Activated CD8-positive, alpha-beta memory T cell treated with anti-CD3 and anti-CD28 coated beads, Interleukin-2, amount 10 ng/mL, durations not matched to agents 7 days and 5 days (primary cell): ENCODE results near the gene NKD2. TPM values are rescaled to one million over a fixed set of nuclear protein-coding genes. Genes with fewer than 3 reads are reported as not detected.

Source experiments
- ATAC-seq: fragments of 150-1000 bp; cut with Tn5 transposase; one replicate; pipeline ENCODE4 v1.10.0; 2021; ENCODE audit warnings: moderate library complexity
- CTCF ChIA-PET: fragments of 350-600 bp; sonication (Branson Sonifier 250); formaldehyde crosslinking; loops from one replicate; lab custom pipeline; 2021; ENCODE audit warnings: antibody characterized with exemption; lab: Charles Lee
- DNase-seq: peaks from one replicate; pipeline ENCODE4 v3.0.0-alpha.2; 2020
- H3K27ac Mint-ChIP-seq: one replicate; pipeline ENCODE4 v1.8.0; 2021; ENCODE audit warnings: mild to moderate bottlenecking, mixed read lengths
- H3K27me3 Mint-ChIP-seq: one replicate; pipeline ENCODE4 v1.8.0; 2021; ENCODE audit warnings: mixed read lengths
- H3K36me3 Mint-ChIP-seq: one replicate; pipeline ENCODE4 v1.8.0; 2021; ENCODE audit warnings: mild to moderate bottlenecking, mixed read lengths
- H3K4me1 Mint-ChIP-seq: one replicate; pipeline ENCODE4 v1.8.0; 2021; ENCODE audit warnings: mixed read lengths
- H3K4me3 Mint-ChIP-seq: one replicate; pipeline ENCODE4 v1.8.0; 2021; ENCODE audit warnings: mild to moderate bottlenecking, moderate library complexity, mixed read lengths
- H3K9me3 Mint-ChIP-seq: one replicate; pipeline ENCODE4 v1.8.0; 2022; ENCODE audit warnings: low read depth, mixed read lengths
- total RNA-seq, 2 experiments: library from RNA; stranded (reverse); gene quantifications; one replicate each; pipeline ENCODE4 v1.2.3, GENCODE V29; 2021

The NKD2 gene
- total RNA-seq, 2 experiments from 2014 or later = 4.2 to 6.5 TPM

GRCh38 chr5:1053391-1054017, 44.9 kb downstream of the NKD2 start:
- ATAC-seq (no peak), DNase-seq (no peak)
- no peak overlapping the region for H3K4me3 Mint-ChIP-seq
- CTCF ChIA-PET = interaction anchor here (0.9 kb wide), 1 partner anchor 87 kb away, joined by 3 read pairs; no protein-coding TSS in a partner anchor
- H3K4me1 Mint-ChIP-seq = no peaks in the 10 kb centered on the region
- peaks cover under 1% of the 10 kb centered on the region for H3K9me3 Mint-ChIP-seq
- H3K36me3 Mint-ChIP-seq = no peaks in the 10 kb centered on the region
- H3K27ac Mint-ChIP-seq = no peak overlapping the region
- H3K27me3 Mint-ChIP-seq = no peaks in the 10 kb centered on the region

- Mint-ChIP-seq H3K27me3 (no peaks in the 10 kb centered on the region), H3K9me3 (no peaks in the 10 kb centered on the region), H3K36me3 (no peaks in the 10 kb centered on the region), H3K4me3 (no peak overlapping the region), H3K27ac (no peak overlapping the region), H3K4me1 (no peaks in the 10 kb centered on the region)
- CTCF ChIA-PET = interaction anchor here (0.9 kb wide), 1 partner anchor 86 kb away, joined by 3 read pairs; no protein-coding TSS in a partner anchor
- no peak for DNase-seq
- ATAC-seq = no peak
Observed at GRCh38 chr5:1054018-1054798, 45.6 kb downstream of the NKD2 start.

DNA sequence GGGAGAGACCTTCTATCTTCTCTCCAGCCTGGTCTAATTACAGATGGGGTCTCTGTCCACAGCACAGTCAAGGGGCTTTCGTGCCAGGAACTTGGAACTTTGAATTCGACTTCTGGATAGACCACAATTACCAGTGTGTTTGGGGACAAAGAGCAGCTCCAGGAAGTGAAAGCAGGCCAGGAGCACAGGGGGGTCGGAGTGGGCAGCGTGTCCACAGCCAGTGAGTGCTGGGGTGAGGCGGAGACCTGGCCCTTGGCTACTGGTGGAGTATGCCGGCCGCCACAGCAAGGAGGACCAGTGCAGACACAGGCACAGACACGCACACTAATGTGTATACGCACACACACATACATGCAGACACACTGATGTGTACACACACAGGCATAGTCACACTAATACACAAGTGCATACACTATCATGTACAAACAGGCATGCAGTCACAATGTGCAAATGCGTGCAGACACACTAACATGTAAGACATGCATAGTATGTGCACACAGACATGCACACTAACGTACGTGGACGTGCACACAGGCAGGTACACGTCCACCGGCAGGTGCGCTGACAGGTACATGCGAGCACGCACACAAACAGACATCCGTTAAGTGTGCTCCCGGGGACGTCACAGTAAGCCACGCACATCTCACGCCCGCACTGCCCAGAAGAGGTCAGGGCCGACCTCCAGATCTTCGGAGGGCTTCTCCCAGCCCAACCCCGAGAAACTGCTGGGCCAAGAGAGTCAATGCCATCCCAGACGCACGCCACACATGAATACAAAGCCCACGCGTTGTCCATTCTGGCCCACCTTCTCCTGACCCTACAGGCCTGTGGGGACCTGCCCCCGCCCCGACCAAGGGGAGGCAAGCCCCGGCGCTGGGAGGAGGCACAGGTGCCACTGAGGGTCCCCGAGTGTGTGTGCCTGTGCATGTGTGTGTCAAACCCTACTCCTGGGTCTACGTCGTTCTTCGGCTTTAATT, 46.5 kb downstream of the NKD2 start:
- H3K27ac Mint-ChIP-seq = no peak overlapping the region
- no peak overlapping the region for H3K4me3 Mint-ChIP-seq
- H3K27me3 Mint-ChIP-seq = no peaks in the 10 kb centered on the region
- ATAC-seq = no peak
- no peaks in the 10 kb centered on the region for H3K36me3 Mint-ChIP-seq
- no peaks in the 10 kb centered on the region for H3K4me1 Mint-ChIP-seq
- no peak for DNase-seq
- H3K9me3 Mint-ChIP-seq = no peaks in the 10 kb centered on the region
- CTCF ChIA-PET = no interaction called here

DNA sequence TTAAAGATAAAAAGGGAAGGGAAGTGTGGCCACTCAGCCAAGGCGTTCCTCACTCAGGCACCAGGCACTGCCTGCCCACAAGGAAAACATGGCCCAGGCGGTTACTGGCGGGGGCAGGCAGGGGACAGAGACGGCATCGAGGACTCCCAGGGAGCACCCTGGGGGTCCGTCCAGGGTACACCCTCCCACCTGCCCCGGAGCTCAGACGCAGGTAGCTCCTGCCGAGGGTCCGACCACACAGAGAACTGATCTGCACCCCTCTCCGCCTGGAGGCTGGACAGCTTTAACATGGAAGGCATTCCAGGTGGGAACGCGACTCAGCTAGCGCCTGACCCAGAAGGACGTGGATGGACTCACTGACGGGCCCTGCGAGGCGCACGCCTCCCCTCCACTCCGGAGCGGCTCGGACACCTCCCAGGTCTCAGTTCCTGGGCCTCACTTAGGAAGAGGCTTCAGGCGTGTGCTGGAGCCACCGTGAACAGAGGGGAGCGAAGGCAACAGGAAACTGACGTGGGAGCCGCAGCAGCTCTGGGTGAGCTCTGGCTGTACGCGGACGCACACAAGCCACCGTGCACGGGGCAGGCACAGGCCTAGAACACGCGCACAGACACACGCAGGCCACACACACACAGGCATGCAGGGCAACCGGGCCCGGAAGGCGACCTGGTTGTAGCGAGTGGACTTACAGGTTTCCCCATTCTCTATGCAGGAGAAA, 47.5 kb downstream of the NKD2 start:
- H3K4me3 Mint-ChIP-seq = no peak overlapping the region
- no peaks in the 10 kb centered on the region for H3K9me3 Mint-ChIP-seq
- no peak overlapping the region for H3K27ac Mint-ChIP-seq

DNA sequence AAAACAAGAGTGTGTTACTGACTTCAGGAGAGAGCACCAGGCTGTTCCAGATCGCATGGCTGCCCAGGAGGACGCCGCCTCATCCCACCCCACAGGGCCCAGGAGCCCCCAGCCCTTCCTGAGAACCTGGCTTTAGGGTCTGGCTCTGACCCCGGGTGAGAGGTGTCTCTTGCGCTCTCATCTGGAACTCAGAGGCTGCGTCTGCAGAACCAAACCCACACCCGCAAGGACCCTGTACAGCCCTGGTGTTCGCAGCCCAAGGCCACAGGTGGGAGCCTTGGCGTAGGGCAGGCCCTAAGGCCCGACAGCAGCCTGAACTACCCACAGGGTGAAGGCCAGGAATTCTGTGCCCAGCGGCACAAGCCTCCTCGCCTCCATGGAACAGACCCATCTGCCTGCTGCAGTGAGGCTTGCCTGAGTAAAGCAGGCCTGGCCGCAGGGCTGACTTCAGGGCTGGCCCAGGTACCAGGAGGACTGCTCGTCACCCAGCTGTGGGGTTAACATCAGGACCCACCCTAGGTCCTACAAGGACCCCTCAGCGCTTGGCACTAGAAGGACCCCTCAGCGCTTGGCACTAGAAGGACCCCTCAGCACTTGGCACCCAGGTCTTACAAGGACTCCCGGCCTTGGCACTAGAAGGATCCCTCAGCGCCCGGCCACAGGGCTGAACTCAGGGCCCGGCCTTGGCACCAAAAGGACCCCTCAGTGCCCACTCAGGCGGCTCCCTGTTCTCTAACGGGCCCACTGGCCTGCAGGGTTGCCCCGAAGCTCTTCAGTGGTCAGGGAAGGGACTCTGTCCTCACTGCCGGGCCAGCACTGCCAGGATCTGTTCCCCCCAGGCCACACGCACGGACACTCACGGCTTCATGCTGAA, 48.2 kb downstream of the NKD2 start:
- Mint-ChIP-seq H3K27me3 (no peaks in the 10 kb centered on the region), H3K4me3 (no peak overlapping the region), H3K36me3 (no peaks in the 10 kb centered on the region), H3K4me1 (no peaks in the 10 kb centered on the region), H3K27ac (no peak overlapping the region), H3K9me3 (no peaks in the 10 kb centered on the region)
- CTCF ChIA-PET = no interaction called here
- no peak for ATAC-seq
- DNase-seq = no peak

More for the DNA sequence above, 47.5 kb downstream of the NKD2 start:
- ATAC-seq = no peak
- Mint-ChIP-seq H3K4me1 (no peaks in the 10 kb centered on the region), H3K27me3 (no peaks in the 10 kb centered on the region), H3K36me3 (no peaks in the 10 kb centered on the region)
- no peak for DNase-seq
- CTCF ChIA-PET = no interaction called here

- DNase-seq (no peak), ATAC-seq (no peak)
- Mint-ChIP-seq H3K9me3 (no peaks in the 10 kb centered on the region), H3K4me1 (no peaks in the 10 kb centered on the region), H3K27ac (no peak overlapping the region), H3K27me3 (no peaks in the 10 kb centered on the region), H3K36me3 (no peaks in the 10 kb centered on the region), H3K4me3 (no peak overlapping the region)
- CTCF ChIA-PET = no interaction called here
Observed at GRCh38 chr5:1057485-1058082, 49.0 kb downstream of the NKD2 start.

- no peaks in the 10 kb centered on the region for H3K9me3 Mint-ChIP-seq
- no peaks in the 10 kb centered on the region for H3K27me3 Mint-ChIP-seq
- H3K36me3 Mint-ChIP-seq = no peaks in the 10 kb centered on the region
- DNase-seq (no peak), ATAC-seq (no peak)
- CTCF ChIA-PET = no interaction called here
- no peak overlapping the region for H3K4me3 Mint-ChIP-seq
- H3K4me1 Mint-ChIP-seq = no peaks in the 10 kb centered on the region
- no peak overlapping the region for H3K27ac Mint-ChIP-seq
Observed at GRCh38 chr5:1058083-1058945, 49.7 kb downstream of the NKD2 start.

- DNase-seq (no peak), ATAC-seq (no peak)
- CTCF ChIA-PET = no interaction called here
- H3K4me3 Mint-ChIP-seq = no peak overlapping the region
- H3K9me3 Mint-ChIP-seq = no peaks in the 10 kb centered on the region
- no peaks in the 10 kb centered on the region for H3K4me1 Mint-ChIP-seq
- no peak overlapping the region for H3K27ac Mint-ChIP-seq
- no peaks in the 10 kb centered on the region for H3K36me3 Mint-ChIP-seq
- no peaks in the 10 kb centered on the region for H3K27me3 Mint-ChIP-seq
Observed at GRCh38 chr5:1058988-1059883, 50.6 kb downstream of the NKD2 start.

DNA sequence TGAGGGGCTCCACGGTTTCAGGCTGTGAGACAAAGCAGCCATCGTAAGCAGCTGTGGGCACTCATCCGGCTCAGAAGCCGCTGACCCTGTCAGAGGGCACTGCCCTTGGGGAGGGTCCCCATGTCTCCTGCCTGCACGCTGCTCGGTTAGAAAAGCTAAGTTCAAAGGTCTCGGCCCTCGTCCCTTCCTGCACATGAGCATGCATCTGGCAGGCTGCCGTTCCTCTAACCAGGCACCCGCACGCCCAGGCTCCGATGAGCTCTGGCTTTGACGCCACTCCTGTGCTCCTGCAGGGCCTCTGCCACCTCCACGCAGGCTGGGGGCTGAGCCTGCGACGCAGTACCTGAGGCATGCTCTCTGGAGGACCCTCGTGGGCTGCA, 51.3 kb downstream of the NKD2 start:
- Mint-ChIP-seq H3K27ac (no peak overlapping the region), H3K9me3 (no peaks in the 10 kb centered on the region), H3K4me1 (no peaks in the 10 kb centered on the region), H3K27me3 (no peaks in the 10 kb centered on the region), H3K4me3 (no peak overlapping the region), H3K36me3 (no peaks in the 10 kb centered on the region)
- no peak for ATAC-seq
- CTCF ChIA-PET = no interaction called here
- DNase-seq = no peak

DNA sequence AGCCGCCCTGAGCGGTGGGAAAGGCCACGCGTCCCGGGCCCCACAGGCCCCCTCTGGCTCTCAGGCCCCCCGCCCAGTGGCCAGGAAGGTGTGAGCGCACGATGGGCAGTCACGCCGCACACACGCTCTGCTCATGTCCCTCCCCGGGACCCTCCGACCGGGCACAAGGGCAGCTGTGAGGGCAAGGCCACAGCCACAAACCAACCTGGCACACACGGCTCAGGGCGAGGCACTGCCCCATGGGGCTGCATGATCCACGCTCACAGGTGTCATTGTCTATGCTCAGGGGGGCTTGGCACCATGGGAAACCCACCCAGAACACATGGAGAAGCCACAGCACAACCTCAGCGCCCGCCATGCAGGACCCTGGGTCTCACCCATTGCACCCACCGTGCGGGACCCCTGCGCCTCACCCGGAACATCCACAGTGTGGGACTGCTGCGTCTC, 52.0 kb downstream of the NKD2 start:
- no peak overlapping the region for H3K4me3 Mint-ChIP-seq
- ATAC-seq (no peak), DNase-seq (no peak)
- H3K27me3 Mint-ChIP-seq = no peaks in the 10 kb centered on the region
- no peaks in the 10 kb centered on the region for H3K4me1 Mint-ChIP-seq
- CTCF ChIA-PET = no interaction called here
- no peaks in the 10 kb centered on the region for H3K36me3 Mint-ChIP-seq
- no peak overlapping the region for H3K27ac Mint-ChIP-seq
- no peaks in the 10 kb centered on the region for H3K9me3 Mint-ChIP-seq
